Embryonic facial prominence (tissue), 1 donor: Measurements from ENCODE around the gene TRAIP.
"Not testable (repeated sequence)": the region's sequence is repeated elsewhere in the genome, so short reads cannot be mapped to it uniquely, and the experiment has no call there.

Source experiments
- DNase-seq: peaks from one replicate; pipeline ENCODE4 v3.0.0-alpha.2; 2016; ENCODE audit errors: extremely low spot score

The TRAIP gene

DNA sequence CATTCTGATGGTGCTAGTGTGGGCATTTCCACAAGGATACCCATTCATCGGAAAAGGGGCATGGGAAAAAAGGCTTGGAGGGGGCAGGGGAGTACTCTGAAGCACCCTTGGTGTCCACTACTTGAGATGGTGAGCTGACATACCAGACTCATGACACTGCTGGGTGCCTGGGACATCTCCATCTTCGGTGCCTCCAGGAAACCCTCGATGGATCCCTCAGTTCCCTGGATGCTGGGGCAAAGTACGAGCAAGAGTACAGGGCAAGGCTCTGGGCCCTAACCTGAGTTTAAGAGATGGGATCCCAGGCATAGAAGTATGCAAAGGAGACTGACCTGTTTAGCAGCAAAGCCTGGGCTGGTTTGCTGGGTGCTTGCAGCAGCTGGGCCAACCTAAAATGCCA is 64.8 kb downstream of the TRAIP start:
- no peak for DNase-seq

GRCh38 chr3:49790626-49791411 is 65.5 kb downstream of the TRAIP start:
- no peak for DNase-seq

DNA sequence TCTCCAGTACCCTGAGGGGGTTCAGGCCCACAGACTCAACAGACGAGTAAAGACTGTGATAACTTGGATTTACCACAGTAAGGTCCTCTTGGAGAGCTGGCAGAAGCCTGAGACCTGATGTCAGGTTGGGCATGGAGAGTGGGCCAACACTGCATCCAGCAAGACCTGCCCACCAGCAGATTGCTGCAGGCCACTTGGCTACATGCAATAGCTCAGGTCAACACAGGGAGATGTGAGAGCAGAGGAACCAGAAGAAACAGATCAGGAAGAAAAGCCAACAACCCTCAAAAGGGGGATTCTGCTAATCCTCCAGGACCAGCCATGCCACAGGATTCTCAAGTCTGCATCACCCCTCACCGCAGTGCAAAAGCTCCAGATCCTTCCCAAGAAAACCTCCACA is 68.3 kb downstream of the TRAIP start:
- DNase-seq = no peak

DNA sequence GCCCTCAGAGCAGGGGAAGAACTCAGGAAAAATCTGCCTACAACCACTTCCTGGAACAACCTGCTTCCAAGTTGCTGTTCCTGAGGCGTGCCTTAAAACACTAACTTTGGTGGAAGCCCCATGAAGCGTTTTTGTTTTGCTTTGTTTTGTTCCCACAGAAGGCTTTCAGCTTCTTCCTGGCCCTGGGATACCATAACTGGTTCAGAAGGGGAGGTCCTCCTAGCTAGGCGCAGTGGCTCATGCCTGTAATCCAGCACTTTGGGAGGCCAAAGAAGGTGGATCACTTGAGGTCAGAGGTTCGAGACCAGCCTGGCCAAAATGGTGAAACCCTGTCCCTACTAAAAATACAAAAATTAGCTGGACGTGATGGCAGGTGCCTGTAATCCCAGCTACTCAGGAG is 68.8 kb downstream of the TRAIP start:
- no peak for DNase-seq

GRCh38 chr3:49787182-49787464 is 69.2 kb downstream of the TRAIP start:
- DNase-seq = no peak

DNA sequence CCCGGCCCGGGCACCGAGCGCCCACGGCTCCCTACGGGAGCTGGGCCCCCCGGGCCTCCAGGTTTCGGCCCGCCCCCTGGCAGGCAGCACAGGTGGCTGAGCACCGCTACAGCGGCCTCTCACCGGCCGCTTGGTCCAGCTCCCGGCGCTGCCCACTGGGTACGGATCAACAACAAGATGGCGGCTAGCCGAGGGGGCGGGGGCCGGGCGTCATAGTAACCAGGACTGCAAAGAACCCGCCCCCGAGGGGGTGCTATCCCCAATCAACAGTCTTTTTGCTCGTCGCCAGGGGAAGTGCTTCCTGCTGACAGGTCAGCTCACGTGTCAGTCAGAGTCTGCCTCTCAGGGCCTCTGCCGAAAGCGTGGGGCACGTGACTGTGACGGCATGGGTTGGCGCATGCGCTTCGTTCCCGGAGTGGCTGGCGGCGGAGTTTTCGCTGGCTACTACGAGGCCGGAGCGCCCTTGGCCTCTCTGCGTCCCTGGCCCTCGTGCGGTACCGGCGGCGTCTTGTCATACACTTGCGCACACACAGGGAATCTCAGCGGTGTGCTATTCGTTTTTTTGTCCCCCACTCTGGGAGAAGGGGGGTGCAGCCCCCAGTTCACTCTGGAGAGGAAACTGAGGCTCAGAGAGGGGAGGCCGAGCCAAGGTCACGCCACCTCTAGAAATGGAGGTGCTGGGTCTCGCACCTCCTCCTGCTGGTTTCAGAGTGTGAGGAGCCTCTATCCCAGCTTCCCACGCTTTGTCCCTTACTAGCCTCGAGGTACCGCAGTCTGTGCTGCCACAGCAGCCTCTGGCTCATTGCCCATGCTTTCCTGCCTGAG is 69.8 kb downstream of the TRAIP start, which contains the start of gene IP6K1:
TSS of gene IP6K1 (minus strand) at position 186 of the 825 bp plus-strand sequence. CDS start 38,502 bp downstream, outside the sequence.
- DNase-seq = peak; percentile 98

GRCh38 chr3:49785565-49786356 is 70.6 kb downstream of the TRAIP start:
- DNase-seq = no peak

- not testable (repeated sequence) for DNase-seq
These were observed 74.1 kb downstream of the TRAIP start for GRCh38 chr3:49782277-49782676.

- DNase-seq = no peak
These were observed 74.8 kb downstream of the TRAIP start for GRCh38 chr3:49781415-49782199.

GRCh38 chr3:49780975-49781365 is 75.4 kb downstream of the TRAIP start:
- DNase-seq = not testable (repeated sequence)

DNA sequence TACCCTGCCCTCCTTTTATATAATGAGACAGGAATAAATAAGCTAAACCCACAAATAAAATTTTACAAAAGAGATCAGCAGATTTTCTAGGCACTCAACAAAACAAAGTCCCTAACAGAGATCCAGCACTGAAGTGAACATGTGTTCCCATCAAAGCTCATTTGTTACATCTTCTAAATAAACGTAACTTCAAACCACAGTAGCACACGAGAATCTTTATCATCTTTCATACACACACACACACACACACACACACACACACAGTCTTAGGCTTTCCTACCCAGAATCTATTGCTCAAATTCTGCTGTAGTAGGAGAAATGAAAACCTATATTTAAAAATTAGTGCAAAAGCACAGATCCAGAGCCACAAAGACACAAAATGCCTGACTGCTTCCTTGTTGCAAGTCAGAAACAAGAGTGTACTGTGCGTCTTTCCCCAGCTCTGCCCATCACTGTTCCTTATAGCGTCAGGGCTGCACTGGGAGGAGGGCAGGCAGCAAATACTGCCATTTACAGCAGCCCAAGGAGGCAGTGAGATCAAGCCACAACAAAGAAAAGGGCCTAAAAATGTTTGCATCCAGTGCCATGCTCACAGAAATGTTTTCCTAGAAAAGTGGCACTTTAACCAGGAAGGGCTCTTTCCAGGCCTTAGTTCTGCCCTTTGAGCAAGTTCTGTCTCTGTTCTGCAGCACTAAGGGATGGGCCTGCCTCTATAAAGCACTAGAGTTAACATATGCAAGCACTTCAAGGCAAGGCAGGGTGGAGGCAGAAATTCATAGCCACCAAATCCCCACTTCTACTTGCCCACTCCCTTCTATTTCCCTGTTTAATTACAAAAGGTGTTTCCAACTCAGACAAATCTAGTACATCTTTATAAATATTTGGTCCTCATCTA is 76.0 kb downstream of the TRAIP start:
- DNase-seq = no peak

DNA sequence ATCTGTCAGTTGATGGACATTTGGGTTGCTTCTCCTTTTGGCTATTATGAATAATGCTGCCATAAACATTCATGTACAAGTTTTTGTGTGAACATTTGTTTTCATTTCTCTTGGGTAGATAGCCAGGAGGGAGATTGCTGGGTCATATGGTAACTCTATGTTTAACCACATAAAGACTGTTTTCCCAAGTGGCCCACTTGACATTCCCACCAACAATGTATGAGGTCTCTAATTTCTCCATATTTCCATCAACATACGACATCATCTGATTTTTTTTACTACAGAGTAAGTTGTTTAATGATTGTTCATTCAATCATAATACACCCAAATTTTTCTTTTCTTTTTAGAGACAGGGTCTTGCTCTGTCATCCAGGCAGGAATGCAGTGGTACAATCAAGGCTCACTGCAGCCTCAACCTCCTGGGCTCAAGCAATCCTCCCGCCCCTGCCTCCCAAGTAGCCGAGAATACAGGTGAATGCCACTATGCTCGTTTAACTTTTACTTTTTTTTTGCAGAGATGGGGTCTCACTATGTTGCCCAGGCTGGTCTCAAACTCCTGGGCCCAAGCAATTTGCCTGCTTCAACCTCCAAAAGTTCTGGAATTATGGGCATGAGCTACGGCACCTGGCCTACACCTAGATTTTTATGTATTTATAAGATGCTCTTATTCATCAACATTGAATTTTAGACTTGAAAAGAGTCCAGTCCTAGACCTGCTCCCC is 76.8 kb downstream of the TRAIP start:
- no peak for DNase-seq
